HG03575 (cell line): ENCODE measurements around the gene DMBT1.

Experiments used
- ATAC-seq: cut with Tn5 transposase; IDR thresholded peaks from one replicate; pipeline ENCODE4 v1.9.1; 2021; ENCODE audit not compliant: unreplicated experiment, insufficient number of reproducible peaks, low FRiP score; ENCODE audit errors: extremely low read depth

DMBT1 gene

GRCh38 chr10:122560279-122560804 is at the start of gene DMBT1:
Gene DMBT1 (plus strand): TSS chr10:122560754. CDS start chr10:122560771, 17 bp downstream.
- ATAC-seq = no peak

- ATAC-seq = no peak
These were observed 47.5 kb upstream of the DMBT1 start for GRCh38 chr10:122513053-122513452.

DNA sequence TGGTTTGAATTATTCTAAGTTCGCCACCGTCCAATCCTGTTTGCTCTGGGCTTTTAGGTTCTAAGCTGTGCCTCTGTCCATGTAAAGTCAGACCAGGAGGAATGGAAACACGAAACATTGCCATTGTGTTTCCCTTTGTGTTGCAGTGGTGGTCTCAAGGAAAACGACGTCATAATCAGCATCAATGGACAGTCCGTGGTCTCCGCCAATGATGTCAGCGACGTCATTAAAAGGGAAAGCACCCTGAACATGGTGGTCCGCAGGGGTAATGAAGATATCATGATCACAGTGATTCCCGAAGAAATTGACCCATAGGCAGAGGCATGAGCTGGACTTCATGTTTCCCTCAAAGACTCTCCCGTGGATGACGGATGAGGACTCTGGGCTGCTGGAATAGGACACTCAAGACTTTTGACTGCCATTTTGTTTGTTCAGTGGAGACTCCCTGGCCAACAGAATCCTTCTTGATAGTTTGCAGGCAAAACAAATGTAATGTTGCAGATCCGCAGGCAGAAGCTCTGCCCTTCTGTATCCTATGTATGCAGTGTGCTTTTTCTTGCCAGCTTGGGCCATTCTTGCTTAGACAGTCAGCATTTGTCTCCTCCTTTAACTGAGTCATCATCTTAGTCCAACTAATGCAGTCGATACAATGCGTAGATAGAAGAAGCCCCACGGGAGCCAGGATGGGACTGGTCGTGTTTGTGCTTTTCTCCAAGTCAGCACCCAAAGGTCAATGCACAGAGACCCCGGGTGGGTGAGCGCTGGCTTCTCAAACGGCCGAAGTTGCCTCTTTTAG is 46.3 kb upstream of the DMBT1 start:
- ATAC-seq = no peak

GRCh38 chr10:122515022-122515424 is 45.5 kb upstream of the DMBT1 start:
- ATAC-seq = no peak

GRCh38 chr10:122515588-122516231 is 44.8 kb upstream of the DMBT1 start:
- ATAC-seq = no peak

DNA sequence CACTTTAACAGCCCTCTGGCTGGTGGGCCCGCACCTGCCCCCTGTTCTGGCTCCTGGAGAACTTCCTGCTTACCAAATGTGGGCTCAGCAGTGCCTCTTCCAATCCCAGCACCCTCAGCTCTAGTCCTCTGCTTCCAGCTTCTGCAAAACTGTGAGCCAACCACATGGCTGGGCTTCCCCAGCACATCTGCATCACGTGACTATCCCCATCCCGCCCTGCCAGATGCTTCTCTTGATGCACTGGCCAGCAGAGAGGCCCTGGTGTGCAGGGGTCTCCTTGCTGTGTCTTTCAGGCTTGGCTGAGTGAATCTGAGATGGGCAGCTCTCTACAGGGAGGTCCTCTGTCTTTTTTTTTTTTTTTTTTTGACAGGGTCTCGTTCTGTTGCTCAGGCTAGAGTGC is 43.8 kb upstream of the DMBT1 start:
- ATAC-seq = no peak

DNA sequence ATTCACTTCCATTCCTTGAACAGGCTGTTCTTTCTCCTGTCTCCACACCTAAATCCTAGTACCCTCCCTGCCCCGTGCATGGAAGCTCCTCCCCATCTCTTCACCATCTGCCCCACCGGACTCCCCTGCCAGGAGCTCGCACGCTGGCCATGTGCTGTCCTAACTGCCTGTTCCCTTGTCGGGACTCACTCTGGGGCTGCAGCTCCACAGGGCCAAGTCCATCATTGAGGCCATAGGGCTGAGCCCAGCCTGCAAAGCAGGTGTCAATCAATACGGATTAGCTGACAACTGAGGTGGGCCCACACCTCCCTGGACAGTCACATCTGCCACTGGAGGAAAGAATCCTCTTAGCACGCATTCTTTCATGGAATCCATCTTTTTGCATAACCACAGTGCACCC is 41.4 kb upstream of the DMBT1 start:
- ATAC-seq = no peak

DNA sequence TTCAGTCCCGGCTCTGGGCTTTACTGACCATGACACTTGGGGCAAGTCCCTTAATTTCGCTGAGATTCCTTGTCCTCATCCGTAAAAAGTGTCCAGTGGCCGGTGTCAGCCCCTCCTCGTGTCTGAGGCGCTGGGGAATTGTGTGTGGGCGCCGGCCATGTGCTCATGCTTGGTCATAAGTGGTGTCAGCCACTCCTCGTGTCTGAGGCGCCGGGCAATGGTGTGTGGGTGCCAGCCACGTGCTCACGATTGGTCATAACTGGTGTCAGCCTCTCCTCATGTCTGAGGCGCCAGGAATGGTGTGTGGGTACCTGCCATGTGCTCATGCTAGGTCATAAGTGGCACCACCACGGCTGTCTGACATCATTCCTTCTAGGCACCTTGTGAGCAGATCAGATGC is 40.7 kb upstream of the DMBT1 start:
- ATAC-seq = no peak

- ATAC-seq = no peak
These were observed 39.5 kb upstream of the DMBT1 start for GRCh38 chr10:122521011-122521410.

DNA sequence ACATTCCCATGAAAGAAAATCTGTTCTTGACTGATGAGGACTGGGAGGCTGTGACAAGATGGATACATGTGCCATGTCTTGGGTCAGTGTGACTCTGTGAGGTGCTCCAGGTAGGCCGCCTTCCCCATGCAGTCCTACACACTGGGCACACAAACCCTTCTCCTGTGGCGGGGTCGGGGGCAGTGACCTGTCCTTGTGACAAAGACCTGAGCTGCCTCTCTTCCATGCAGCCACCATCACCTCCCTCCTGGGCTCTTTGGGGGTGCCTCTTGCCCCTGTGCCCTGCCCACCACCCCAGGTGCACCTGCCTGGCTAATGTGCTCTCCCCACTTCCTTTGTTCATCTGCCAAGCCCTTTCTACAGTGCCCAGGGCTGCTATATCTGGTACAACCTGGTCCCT is 35.7 kb upstream of the DMBT1 start:
- no peak for ATAC-seq

GRCh38 chr10:122525788-122526187 is 34.8 kb upstream of the DMBT1 start:
- ATAC-seq = no peak

GRCh38 chr10:122526892-122527291 is 33.7 kb upstream of the DMBT1 start:
- ATAC-seq = no peak

DNA sequence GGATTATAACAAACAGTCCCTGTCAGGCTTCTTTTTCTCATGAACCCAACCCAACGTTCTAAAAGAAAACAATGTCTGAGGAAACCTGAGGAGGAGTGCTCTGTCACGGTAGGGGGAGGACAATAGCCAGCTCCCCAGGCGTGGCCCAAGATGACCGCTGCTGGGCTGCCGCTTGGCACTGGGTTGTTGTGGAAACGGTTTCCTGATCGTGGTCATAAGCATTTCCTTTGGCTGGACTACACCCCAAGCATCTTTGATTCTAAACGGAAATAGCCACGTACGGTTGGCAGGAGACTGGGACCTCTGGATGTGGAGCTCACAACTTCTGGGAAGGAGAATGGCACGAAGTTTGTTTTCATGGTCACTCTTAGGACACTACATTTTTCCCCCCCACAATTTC is 30.4 kb upstream of the DMBT1 start:
- no peak for ATAC-seq

DNA sequence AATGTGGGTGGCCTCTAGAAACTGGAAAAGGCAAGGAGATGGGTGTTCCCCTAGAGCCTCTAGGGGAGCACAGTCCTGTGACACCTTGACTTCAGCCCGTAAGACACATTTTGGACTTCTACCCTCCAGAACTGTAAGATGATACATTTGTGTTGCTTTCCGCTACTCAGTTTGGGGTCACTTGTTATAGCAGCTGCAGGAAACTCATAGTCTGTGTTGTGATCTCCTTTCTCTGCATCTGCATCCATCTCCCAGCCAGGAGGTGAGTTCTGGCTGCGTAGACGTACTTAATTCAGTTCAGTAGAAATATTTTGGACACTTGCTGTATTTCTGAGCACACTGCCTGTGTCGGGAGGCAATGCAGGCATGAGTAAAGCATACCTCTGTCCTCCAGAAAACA is 29.3 kb upstream of the DMBT1 start:
- no peak for ATAC-seq

GRCh38 chr10:122531939-122532338 is 28.6 kb upstream of the DMBT1 start:
- no peak for ATAC-seq

- ATAC-seq = no peak
These were observed 27.8 kb upstream of the DMBT1 start for GRCh38 chr10:122532601-122533296.

- ATAC-seq = no peak
These were observed 23.0 kb upstream of the DMBT1 start for GRCh38 chr10:122537545-122537944.

- ATAC-seq = no peak
These were observed 19.0 kb upstream of the DMBT1 start for GRCh38 chr10:122541541-122542002.

DNA sequence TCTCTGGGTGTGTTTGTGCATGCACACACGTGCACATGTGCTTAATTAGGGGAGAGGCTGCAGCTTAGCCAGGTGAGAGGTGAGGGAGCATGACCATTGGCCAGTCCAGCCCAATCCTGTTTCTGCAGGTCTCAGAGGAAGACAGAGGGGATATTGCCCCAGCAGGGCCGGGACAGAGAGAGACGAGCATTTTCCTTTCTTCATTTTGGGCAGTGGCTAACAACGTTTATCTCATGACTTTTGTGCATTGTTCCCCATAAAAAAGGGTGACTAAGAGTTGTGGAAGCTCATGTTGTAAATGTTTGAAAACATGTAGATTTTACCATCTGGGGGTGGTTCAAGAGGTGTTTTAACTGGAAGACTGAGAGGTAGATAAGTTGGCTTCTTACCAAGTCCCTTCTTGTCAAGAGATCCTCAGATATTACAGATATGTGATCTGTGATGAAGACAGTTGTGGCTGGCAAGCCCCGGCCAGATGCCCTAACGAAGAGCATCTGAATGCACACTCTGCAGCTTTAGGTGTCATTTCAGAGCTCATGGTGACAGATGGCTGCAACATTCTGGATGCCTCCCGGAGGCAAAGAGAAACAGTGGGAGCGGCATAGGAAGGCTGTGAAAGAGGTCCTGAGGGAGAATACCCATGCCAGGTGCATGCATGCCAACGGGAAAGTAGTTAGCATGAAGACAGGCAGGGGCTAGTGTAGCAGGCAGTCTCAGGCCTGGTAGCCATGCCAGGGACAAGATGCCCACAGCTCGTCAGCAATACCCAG is 16.7 kb upstream of the DMBT1 start:
- no peak for ATAC-seq
